ENCODE measurements around the gene ZIC4. TPM values are rescaled to one million over a fixed set of nuclear protein-coding genes. Genes with fewer than 3 reads are reported as not detected.
A peak's percentile ranks its signal among the peaks of the same experiment; 100 is the strongest.

The ZIC4 gene
- total RNA-seq, 1 donor from 2014 or later, result not detected

GRCh38 chr3:147371771-147372340, 34.5 kb downstream of the ZIC4 start:
- no peak for DNase-seq (ENCODE audit: low spot score)

GRCh38 chr3:147371140-147371539, 35.2 kb downstream of the ZIC4 start:
- DNase-seq (ENCODE audit: low spot score), result no peak

- no peak for DNase-seq (ENCODE audit: low spot score)
Measured at GRCh38 chr3:147370349-147370748, 36.0 kb downstream of the ZIC4 start.

- no peak for DNase-seq (ENCODE audit: low spot score)
Measured at GRCh38 chr3:147369661-147370123, 36.7 kb downstream of the ZIC4 start.

- DNase-seq (ENCODE audit: low spot score), result no peak
Measured at GRCh38 chr3:147369231-147369630, 37.1 kb downstream of the ZIC4 start.

GRCh38 chr3:147368561-147369221, 37.7 kb downstream of the ZIC4 start:
- no peak for DNase-seq (ENCODE audit: low spot score)

GRCh38 chr3:147368151-147368550, 38.2 kb downstream of the ZIC4 start:
- no peak for DNase-seq (ENCODE audit: low spot score)

GRCh38 chr3:147367676-147368075, 38.7 kb downstream of the ZIC4 start:
- DNase-seq (ENCODE audit: low spot score), result no peak

- no peak for DNase-seq (ENCODE audit: low spot score)
Measured at GRCh38 chr3:147365196-147366115, 40.9 kb downstream of the ZIC4 start.

GRCh38 chr3:147364771-147365170, 41.6 kb downstream of the ZIC4 start:
- DNase-seq (ENCODE audit: low spot score), result no peak

- peak; percentile 84 for DNase-seq (ENCODE audit: low spot score)
Measured at GRCh38 chr3:147361454-147362420, 44.6 kb downstream of the ZIC4 start.

GRCh38 chr3:147360646-147361453, 45.5 kb downstream of the ZIC4 start:
- DNase-seq (ENCODE audit: low spot score), result no peak

- DNase-seq (ENCODE audit: low spot score), result no peak
Measured at GRCh38 chr3:147360051-147360439, 46.3 kb downstream of the ZIC4 start.

- peak; percentile 83 for DNase-seq (ENCODE audit: low spot score)
Measured at GRCh38 chr3:147359177-147360050, 46.9 kb downstream of the ZIC4 start.

GRCh38 chr3:147358144-147358992, 48.0 kb downstream of the ZIC4 start:
- DNase-seq (ENCODE audit: low spot score), result no peak

- no peak for DNase-seq (ENCODE audit: low spot score)
Measured at GRCh38 chr3:147356909-147357900, 49.1 kb downstream of the ZIC4 start.

All from mesenteric fat pad (tissue), 1 donor.